HG03469 (cell line): ENCODE measurements around the gene PRKX.
"Not testable (repeated sequence)": the region's sequence is repeated elsewhere in the genome, so short reads cannot be mapped to it uniquely, and the experiment has no call there.

ENCODE experiments used
- ATAC-seq: cut with Tn5 transposase; IDR thresholded peaks from one replicate; pipeline ENCODE4 v1.9.1; 2021; ENCODE audit warnings: mild to moderate bottlenecking, moderate library complexity, moderate number of reproducible peaks; ENCODE audit not compliant: unreplicated experiment

The PRKX gene

DNA sequence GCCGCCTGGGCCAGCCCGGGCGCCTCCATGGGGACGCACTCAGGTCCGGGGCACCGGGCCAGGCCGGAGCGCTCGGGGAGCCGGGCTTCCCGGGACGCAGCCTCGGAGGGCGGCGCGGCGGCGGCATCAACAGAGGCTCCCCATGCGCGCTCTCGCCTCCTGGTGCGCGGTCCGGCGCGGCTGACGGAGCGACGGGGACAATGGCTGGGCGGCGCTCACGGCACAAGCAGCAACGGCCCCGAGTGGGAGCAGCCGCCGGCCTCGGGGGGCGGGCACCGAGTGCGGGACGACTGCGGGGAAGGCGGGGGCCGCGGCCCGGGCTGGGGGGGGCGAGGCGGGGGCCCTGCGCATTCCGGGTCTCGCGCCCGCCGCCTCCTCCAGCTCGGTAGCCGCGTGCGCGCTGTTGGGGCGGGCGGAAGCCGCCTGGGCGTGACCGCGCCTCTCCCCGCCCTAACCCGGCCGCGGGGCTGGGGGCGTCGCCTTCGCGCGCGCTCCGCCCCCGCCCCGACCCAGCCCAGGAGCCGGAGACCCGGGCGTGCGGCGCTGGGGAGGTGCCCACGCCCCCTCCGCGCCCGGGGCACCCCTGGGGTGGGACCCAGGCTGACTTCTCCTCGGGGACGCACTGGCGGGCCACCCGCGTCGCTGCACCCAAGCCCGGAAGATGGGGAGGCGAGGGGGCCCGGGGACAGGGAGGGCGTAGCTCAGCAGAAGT is at the start of gene PRKX:
Gene PRKX (minus strand): TSS at position 425 of the 712 bp plus-strand sequence. CDS start 396 bp downstream, at position 29.
- peak; percentile 62 for ATAC-seq

DNA sequence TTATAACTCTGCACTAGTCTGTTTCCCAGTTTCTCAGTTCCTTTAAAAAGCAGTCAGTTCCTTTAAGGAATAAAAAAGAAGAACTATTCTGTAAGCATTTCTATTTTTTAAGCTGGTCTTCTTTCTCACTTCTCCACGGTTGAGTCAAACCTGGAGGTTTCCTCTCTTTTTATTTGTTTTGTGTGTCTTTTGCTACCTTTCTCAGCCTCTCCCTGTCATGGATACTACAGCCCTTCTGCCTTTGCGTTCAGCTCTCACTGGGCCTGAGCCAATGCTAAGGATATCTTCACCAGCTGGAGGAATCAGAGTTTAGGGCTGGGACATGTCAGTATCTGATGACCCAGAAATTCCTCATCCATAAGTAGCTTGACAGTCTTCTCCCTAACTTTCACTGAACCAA is 49.7 kb upstream of the PRKX start:
- no peak for ATAC-seq

DNA sequence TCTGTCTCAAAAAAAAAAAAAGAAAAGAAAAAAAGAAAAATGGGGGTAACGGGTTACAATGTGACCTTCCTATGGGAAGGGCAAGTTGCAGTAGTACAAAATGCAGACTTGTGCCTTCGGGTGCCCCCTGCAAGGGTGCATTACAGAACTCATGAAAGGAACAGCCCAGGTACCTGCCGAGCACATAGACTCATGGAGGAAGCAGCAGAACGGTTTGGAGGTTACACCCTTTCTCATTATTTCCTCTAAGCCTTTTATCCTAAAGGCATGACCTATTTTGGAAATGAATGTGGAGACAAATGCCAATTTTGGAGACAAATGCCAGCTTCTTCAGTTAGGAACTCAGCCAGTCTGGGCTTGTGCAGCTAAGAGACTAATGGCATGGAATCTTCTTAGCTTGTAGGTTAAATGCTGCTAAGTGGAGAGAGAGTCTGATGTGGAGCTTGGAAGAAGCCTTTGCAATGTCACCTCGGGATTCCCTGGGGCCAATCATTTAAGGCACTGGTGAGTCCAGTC is 44.1 kb upstream of the PRKX start:
- ATAC-seq: no peak

- ATAC-seq: no peak
These were observed 34.7 kb upstream of the PRKX start for GRCh38 chrX:3748052-3748559.

GRCh38 chrX:3743801-3744439 is 30.5 kb upstream of the PRKX start:
- no peak for ATAC-seq

GRCh38 chrX:3740946-3741345 is 27.5 kb upstream of the PRKX start:
- ATAC-seq: not testable (repeated sequence)

- ATAC-seq: no peak
These were observed 25.1 kb upstream of the PRKX start for GRCh38 chrX:3738509-3738908.

GRCh38 chrX:3736536-3736935 is 23.1 kb upstream of the PRKX start:
- not testable (repeated sequence) for ATAC-seq

GRCh38 chrX:3735891-3736290 is 22.4 kb upstream of the PRKX start:
- ATAC-seq: not testable (repeated sequence)

GRCh38 chrX:3734456-3734855 is 21.0 kb upstream of the PRKX start:
- not testable (repeated sequence) for ATAC-seq

DNA sequence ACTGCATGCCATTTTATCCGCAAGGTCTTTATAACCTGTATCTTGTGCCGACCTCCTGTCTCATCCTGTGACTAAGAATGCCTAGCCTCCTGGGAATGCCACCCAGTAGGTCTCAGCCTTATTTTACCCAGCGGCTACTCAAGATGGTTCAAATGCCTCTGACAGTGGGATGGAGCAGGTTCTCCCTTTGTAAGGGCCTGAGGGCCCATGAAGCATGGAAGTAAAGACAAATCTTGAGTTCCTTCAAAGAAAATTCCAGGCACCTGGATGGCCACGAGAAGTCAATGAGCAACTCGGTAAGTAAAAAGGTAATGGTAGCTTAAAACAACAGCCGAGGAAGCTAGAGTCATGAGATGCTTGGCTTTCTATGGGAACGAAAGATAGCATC is 19.6 kb upstream of the PRKX start:
- ATAC-seq: no peak

- not testable (repeated sequence) for ATAC-seq
These were observed 19.0 kb upstream of the PRKX start for GRCh38 chrX:3732326-3733042.

DNA sequence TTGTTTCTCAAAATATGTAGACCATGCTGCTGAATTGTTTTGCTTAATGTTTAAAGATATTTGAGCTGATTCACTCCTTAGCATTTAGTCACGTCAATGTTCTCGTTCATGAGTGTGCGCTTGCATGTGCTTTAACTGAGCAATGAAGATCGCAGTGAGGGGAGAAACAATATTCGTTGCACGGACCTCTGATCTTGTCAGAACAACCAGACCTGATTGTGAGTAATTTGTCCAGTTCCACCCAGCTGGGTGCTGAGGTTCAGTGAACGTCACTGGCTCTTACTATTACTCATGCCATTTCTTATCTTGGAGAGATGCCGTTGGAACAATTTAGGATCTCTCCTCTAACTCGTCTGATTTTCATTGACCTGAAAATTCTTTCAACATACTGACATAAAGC is 15.0 kb upstream of the PRKX start:
- ATAC-seq: no peak

- not testable (repeated sequence) for ATAC-seq
These were observed 10.0 kb upstream of the PRKX start for GRCh38 chrX:3723460-3723859.

- ATAC-seq: no peak
These were observed 4.4 kb upstream of the PRKX start for GRCh38 chrX:3717742-3718420.

DNA sequence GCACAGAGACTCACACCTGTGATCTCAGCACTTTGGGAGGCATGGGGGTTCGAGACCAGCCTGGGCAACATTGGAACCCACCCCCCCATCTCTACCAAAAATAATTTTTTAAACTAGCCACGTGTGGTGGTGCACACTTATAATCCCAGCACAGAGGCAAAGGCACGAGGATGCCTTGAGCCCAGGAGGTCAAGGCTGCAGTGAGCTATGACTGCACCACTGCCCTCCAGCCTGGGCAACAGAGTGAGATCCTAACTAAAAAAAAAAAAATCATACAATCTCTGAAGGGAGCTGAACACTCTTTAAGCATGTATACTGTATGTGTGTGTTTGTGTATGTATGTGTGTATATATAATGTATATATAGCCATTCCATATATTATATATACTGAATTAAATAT is 2.5 kb upstream of the PRKX start:
- no peak for ATAC-seq

DNA sequence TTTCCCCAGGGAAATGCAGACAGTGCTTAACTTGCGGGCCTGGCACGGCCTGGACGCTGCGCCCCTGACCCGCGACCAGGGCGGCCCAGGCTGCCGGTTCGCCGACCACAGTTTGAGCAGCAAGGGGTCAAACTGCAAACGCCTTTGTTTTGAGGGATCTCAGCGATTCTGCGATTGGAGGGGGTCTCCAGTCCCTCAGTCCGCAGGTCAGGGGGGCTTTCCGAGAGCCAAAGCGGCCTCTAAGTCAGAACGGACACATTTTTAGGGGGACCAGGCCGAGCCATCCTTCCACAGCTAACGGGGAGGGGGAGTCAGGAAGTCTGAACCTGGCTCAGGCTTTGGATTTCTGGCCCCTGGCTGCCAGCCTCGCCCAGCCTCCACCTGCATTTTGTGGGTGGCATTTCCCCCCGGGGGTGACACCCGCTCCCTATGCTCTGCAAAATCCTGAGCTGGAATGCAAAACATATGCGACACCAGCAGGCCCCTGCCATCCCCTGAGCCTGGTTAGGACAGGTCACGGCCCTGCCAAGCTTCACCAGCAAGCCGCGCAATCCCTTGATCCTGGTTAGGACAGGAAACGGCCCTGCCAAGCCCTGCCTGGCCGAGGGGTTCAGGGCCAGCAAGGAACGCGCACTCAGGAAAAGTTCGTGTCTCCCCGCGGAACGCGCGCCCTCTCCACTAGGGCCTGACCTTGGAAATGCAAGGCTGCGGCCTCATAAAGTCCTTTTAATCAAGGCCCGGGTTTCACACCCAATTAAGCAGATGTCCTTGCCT is 1.4 kb upstream of the PRKX start:
- not testable (repeated sequence) for ATAC-seq

DNA sequence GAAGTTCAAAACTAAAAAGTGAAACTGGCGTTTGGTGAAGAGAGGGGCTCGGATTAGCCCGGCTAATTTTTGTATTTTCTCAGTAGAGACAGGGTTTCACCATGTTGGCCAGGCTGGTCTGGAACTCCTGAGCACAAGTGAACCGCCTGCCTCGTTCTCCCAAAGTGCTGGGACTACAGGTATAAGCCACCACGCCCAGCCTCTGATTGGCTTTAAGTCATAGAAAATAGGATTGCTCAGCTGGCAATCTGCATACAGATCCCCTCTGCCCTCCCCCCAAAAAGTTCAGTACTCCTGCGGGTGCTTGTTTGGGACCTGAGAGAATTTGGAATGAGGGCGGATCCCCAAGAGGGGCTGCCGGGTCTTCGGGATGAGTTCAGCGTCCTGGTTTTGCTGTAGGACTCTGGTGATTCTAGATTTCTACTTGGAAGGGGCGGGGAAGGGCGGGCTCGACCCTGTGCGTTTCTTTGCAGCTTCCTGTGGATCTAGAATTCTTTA is 537 bp upstream of the PRKX start:
- no peak for ATAC-seq

- peak; percentile 20 for ATAC-seq
These were observed 602 bp downstream of the PRKX start for GRCh38 chrX:3712870-3713224.
